Heart left ventricle (tissue), 16 donors: ENCODE data around the gene INHA. TPM values are rescaled to one million over a fixed set of nuclear protein-coding genes. Genes with fewer than 3 reads are reported as not detected.

Experiments used
- ATAC-seq, 4 donors: fragments of 200-7000 bp; cut with Tn5 transposase; one replicate each; pipeline ENCODE4 v1.9.1; 2020 to 2022; ENCODE audit warnings: moderate library complexity in 4 of 4, mild to moderate bottlenecking in 3 of 4, moderate number of reproducible peaks in 1 of 4
- DNase-seq, 5 donors: peaks; one replicate each; pipeline ENCODE4 v3.0.0-alpha.2; 2020
- H3K27ac ChIP-seq, 12 donors: fragments of 200-600 bp; sonication (generic) in 4 of 12; one replicate each; pipeline versions ENCODE4 v1.5.0 to v1.8.0; 2016 to 2022; ENCODE audit warnings: mild to moderate bottlenecking in 2 of 12
- H3K27me3 ChIP-seq, 9 donors: fragments of 200-600 bp; sonication (generic) in 2 of 9; one replicate each; pipeline versions ENCODE4 v1.5.1 to v1.8.0; 2016 to 2022; ENCODE audit warnings: mild to moderate bottlenecking in 3 of 9
- H3K36me3 ChIP-seq, 9 donors: fragments of 200-600 bp; sonication (generic) in 2 of 9; one replicate each; pipeline versions ENCODE4 v1.5.0 to v1.8.0; 2018 to 2022; ENCODE audit warnings: mild to moderate bottlenecking in 2 of 9
- H3K4me1 ChIP-seq, 12 donors: fragments of 200-600 bp; sonication (generic) in 4 of 12; one replicate each; pipeline versions ENCODE4 v1.5.0 to v1.8.0; 2016 to 2022; ENCODE audit warnings: mild to moderate bottlenecking in 3 of 12
- H3K4me3 ChIP-seq, 12 donors: fragments of 200-600 bp; sonication (generic) in 4 of 12; one replicate each; pipeline versions ENCODE4 v1.5.0 to v1.8.0; 2017 to 2022; ENCODE audit warnings: mild to moderate bottlenecking in 9 of 12, moderate library complexity in 4 of 12
- H3K9me3 ChIP-seq, 12 donors: fragments of 200-600 bp; sonication (generic) in 4 of 12; one replicate each; pipeline versions ENCODE4 v1.5.0 to v1.8.0; 2016 to 2022; ENCODE audit warnings: mild to moderate bottlenecking in 1 of 12
- CTCF ChIP-seq, 12 donors: fragments of 200-600 bp; sonication (generic) in 4 of 12; IDR thresholded peaks; one replicate each; pipeline versions ENCODE4 v1.5.0 to v1.8.0; 2018 to 2022; ENCODE audit warnings: antibody characterized with exemption in 12 of 12, mild to moderate bottlenecking in 5 of 12
- POLR2A ChIP-seq, 2 donors: fragments of 450-650 bp; IDR thresholded peaks; one replicate each; pipeline ENCODE4 v1.6.1; 2017; ENCODE audit warnings: antibody characterized with exemption in 2 of 2, mild to moderate bottlenecking in 2 of 2, moderate library complexity in 2 of 2
- WGBS, 4 donors: extraction: QIAGEN DNeasy Blood & Tissue Kit in 2 of 4; methylation state at CpG; one replicate each; pipeline versions ENCODE4 v1.1.5 to v1.1.7; 2013 to 2018; 5-methylcytosine and 5-hydroxymethylcytosine counted together
- intact Hi-C, 10 donors: fragments of 100-400 bp; cut with DNase I; formaldehyde crosslinking; loops; one replicate each; pipeline versions ENCODE4 v1.11.1 to v1.14.2; 2022
- microRNA-seq, 4 donors: library from miRNA; unstranded; fragments of <30 nt; microRNA quantifications; one replicate each; pipeline versions ENCODE4 to v1.2.0, GENCODE V29; 2017 to 2020
- polyA plus RNA-seq, 2 donors: library from polyadenylated mRNA; stranded (reverse); fragments of 200-250 nt; gene quantifications; one replicate each; pipeline ENCODE4 v1.2.3, GENCODE V29; 2013
- total RNA-seq, 9 donors: library from RNA; depleted of rRNA in 2 of 9; stranded (reverse); fragments of >200 nt in 2 of 9; fragmentation: NEBNext Ultra II Directional in 3 of 9; extraction: Animal tissue kit (Norgen Biotek cat#: 25700) in 3 of 9; gene quantifications; one replicate each; pipeline versions ENCODE4 v1.1.0 to v1.2.4, GENCODE V29; 2016 to 2023
- donor health status: ischemic (EF 13 %, LVEDD 7.1; RV severe dilation, severe dysfunction).
- donor health status: healthy with polysubstance abuse.
- donor health status: DM: no; HTN: yes; CAD: no.
- donor health status: DM: no; HTN: no; CAD: no.
- donor health status: ischemic (EF 25% LVEDD 6.9; RV normal size, moderate dysfunction).
- donor health status: ischemic (EF 25% LVEDD 5.7; RV mildly dilated, moderate dysfunction).
- donor health status: healthy.
- donor health status: DM: yes; HTN: yes; CAD: no.
- donor health status: ischemic (EF 35%, LVEDD 5.7; RV mildly dilated, moderate dysfunction).
- donor health status: nonischemic (EF 11% LVEDD 7.7; RV severe dilation, severe dysfunction).
- donor health status: DM: yes; HTN: yes; CAD: no.
- donor health status: PGD.
- donor health status: ischemic (EF 29% LVEDD 5.4; RV normal size, mild dysfunction).
- donor health status: nonischemic (EF 23%, LVEDD 6.1; RV moderate dilation, normal function).

INHA gene
- total and polyA plus RNA-seq, 11 donors: 0.52 to 14.2 (median 1.9) TPM

DNA sequence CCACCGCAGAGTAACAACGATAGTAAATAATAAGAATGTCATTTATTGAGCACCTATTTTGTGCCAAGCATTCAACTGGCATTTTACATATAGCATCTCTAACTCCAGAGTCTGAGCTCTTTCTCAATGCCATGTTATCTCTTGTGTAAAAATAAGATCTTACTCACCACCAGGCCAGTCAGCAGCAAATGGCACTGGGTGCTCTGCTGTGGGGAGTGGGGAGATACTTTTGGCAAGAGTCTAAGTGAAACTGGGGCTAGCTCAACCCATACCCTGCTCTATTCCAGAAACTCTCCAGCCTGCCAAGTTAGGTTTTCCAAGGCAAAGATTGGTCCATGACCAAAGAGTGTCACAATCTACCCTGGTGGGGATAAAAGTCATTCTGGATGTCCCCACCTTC lies 50.4 kb downstream of the INHA start:
- TF ChIP-seq POLR2A (IDR thresholded peaks at IDR 0.05) (no peak), CTCF (IDR thresholded peaks at IDR 0.05) (no peak)
- H3K4me1 ChIP-seq: peaks cover 0 to 63% (median 12%) of the 10 kb centered on the region in 12 donors
- H3K27ac ChIP-seq: peak overlapping the region in 6 of 12 donors; percentile 27 to 98 (median 58)
- ATAC-seq: peak in 3 of 4 donors; percentile 15 to 67 (median 57)
- H3K27me3 ChIP-seq: no peaks in the 10 kb centered on the region
- H3K4me3 ChIP-seq: no peak overlapping the region
- WGBS, 4 donors: 81 to 93% (median 90%) methylated on average over 2 of the region's 2 CpGs
- no peak for DNase-seq
- no peaks in the 10 kb centered on the region for H3K36me3 ChIP-seq
- H3K9me3 ChIP-seq: no peaks in the 10 kb centered on the region
- intact Hi-C loops: loop anchor here in 1 of 10 donors (10.0 kb wide), 1 partner anchor 218 kb away; no protein-coding TSS in a partner anchor

- H3K9me3 ChIP-seq: no peaks in the 10 kb centered on the region
- H3K27ac ChIP-seq: peak overlapping the region in 10 of 12 donors; percentile 58 to 100 (median 94)
- peaks cover 0 to 60% (median 5%) of the 10 kb centered on the region in 12 donors for H3K4me1 ChIP-seq
- intact Hi-C loops: loop anchor here in 1 of 10 donors (10.0 kb wide), 1 partner anchor 220 kb away; no protein-coding TSS in a partner anchor
- H3K27me3 ChIP-seq: peaks cover 0 to 12% (median 6%) of the 10 kb centered on the region in 9 donors
- H3K36me3 ChIP-seq: no peaks in the 10 kb centered on the region
- H3K4me3 ChIP-seq: no peak overlapping the region
- ATAC-seq (peak; percentile 49 to 67 (median 64)), DNase-seq (peak in 2 of 5 donors; percentile 76 to 83)
- 45 to 71% (median 55%) methylated on average over 5 to 6 of the region's 6 CpGs for WGBS, 4 donors
- no peak for TF ChIP-seq POLR2A (IDR thresholded peaks at IDR 0.05)
- no peak for TF ChIP-seq CTCF (IDR thresholded peaks at IDR 0.05)
These were observed 52.5 kb downstream of the INHA start for GRCh38 chr2:219624565-219624964.

- Histone ChIP-seq H3K9me3 (no peaks in the 10 kb centered on the region), H3K36me3 (no peaks in the 10 kb centered on the region), H3K4me3 (no peak overlapping the region), H3K27me3 (peaks cover 0 to 12% (median 6%) of the 10 kb centered on the region in 9 donors), H3K4me1 (peaks cover 0 to 65% (median 5%) of the 10 kb centered on the region in 12 donors), H3K27ac (peak overlapping the region in 10 of 12 donors; percentile 49 to 100 (median 94))
- no peak for ATAC-seq
- DNase-seq: no peak
- 80 to 91% (median 88%) methylated on average over 5 of the region's 5 CpGs for WGBS, 4 donors
- intact Hi-C loops: loop anchor here in 2 of 10 donors (5.0 to 10.0 kb wide), 2 partner anchors 53 to 220 kb away; partner anchors contain the start of genes INHA (in 1 of the 2) and OBSL1 (in 1 of the 2)
- TF ChIP-seq CTCF (IDR thresholded peaks at IDR 0.05) (no peak), POLR2A (IDR thresholded peaks at IDR 0.05) (no peak)
These were observed 53.1 kb downstream of the INHA start for GRCh38 chr2:219625179-219625578.

Small RNA genes lying within 50 kb of the gene (microRNA-seq; reads per million reads assigned to microRNA genes)
- gene MIR3132: 4.6 to 22.1 (median 7.0) reads per million in 4 donors

Other genes with a start within 250 kb of the INHA start
- not detected for gene RESP18, start 239.6 kb upstream of the INHA start, total RNA-seq
- gene RESP18, start 239.6 kb upstream of the INHA start, polyA plus RNA-seq: not detected
- gene DNPEP, start 184.4 kb upstream of the INHA start, total RNA-seq: 100 to 1,000 TPM in 1 of 9 donors, 10 to 100 TPM in 8; 61.8 to 101 (median 73.4) TPM
- 10 to 100 TPM; 61.3 to 69.6 TPM for gene DNPEP, start 184.4 kb upstream of the INHA start, polyA plus RNA-seq
- over 10,000 TPM in 8 of 9 donors, 1,000 to 10,000 TPM in 1; 9,618 to 28,674 (median 17,979) TPM for gene DES, start 153.9 kb upstream of the INHA start, total RNA-seq
- gene DES, start 153.9 kb upstream of the INHA start, polyA plus RNA-seq: over 10,000 TPM; 15,024 to 19,385 TPM
- 100 to 1,000 TPM in 6 of 9 donors, 10 to 100 TPM in 3; 93.6 to 150 (median 114) TPM for gene SPEG, start 137.5 kb upstream of the INHA start, total RNA-seq
- 10 to 100 TPM; 64.8 to 92.2 TPM for gene SPEG, start 137.5 kb upstream of the INHA start, polyA plus RNA-seq
- gene GMPPA, start 73.4 kb upstream of the INHA start, total RNA-seq: 10 to 100 TPM; 15.8 to 31.6 (median 20.1) TPM
- gene GMPPA, start 73.4 kb upstream of the INHA start, polyA plus RNA-seq: 10 to 100 TPM; 18.2 to 35.5 TPM
- under 1 TPM in 1 of 9 donors, not detected in 8; 0.10 TPM for gene ASIC4, start 57.8 kb upstream of the INHA start, total RNA-seq
- gene ASIC4, start 57.8 kb upstream of the INHA start, polyA plus RNA-seq: under 1 TPM; 0.03 to 0.08 TPM
- 100 to 1,000 TPM in 6 of 9 donors, 10 to 100 TPM in 3; 77.9 to 196 (median 138) TPM for gene CHPF, start 28.5 kb upstream of the INHA start, total RNA-seq
- gene CHPF, start 28.5 kb upstream of the INHA start, polyA plus RNA-seq: 100 to 1,000 TPM in 1 of 2 donors, 10 to 100 TPM in 1; 74.1 to 209 TPM
- 1 to 10 TPM in 8 of 9 donors, under 1 TPM in 1; 0.65 to 4.7 (median 2.3) TPM for gene TMEM198, start 28.3 kb upstream of the INHA start, total RNA-seq
- 10 to 100 TPM in 1 of 2 donors, 1 to 10 TPM in 1; 2.2 to 10.2 TPM for gene TMEM198, start 28.3 kb upstream of the INHA start, polyA plus RNA-seq
- gene OBSL1, start 771 bp upstream of the INHA start, total RNA-seq: 100 to 1,000 TPM; 149 to 230 (median 178) TPM
- 100 to 1,000 TPM in 1 of 2 donors, 10 to 100 TPM in 1; 88.1 to 177 TPM for gene OBSL1, start 771 bp upstream of the INHA start, polyA plus RNA-seq
- 10 to 100 TPM in 7 of 9 donors, 1 to 10 TPM in 2; 7.3 to 24.1 (median 13.9) TPM for gene STK11IP, start 25.5 kb downstream of the INHA start, total RNA-seq
- gene STK11IP, start 25.5 kb downstream of the INHA start, polyA plus RNA-seq: 10 to 100 TPM; 14.9 to 15.6 TPM
- 100 to 1,000 TPM; 249 to 507 (median 428) TPM for gene SLC4A3, start 55.3 kb downstream of the INHA start, total RNA-seq
- gene SLC4A3, start 55.3 kb downstream of the INHA start, polyA plus RNA-seq: 100 to 1,000 TPM; 236 to 250 TPM